NCI-H1105 (cell line): Measurements from ENCODE around the gene TAF1B.
"Not testable (repeated sequence)": the region's sequence is repeated elsewhere in the genome, so short reads cannot be mapped to it uniquely, and the experiment has no call there.

Experiments used
- DNase-seq: peaks from one replicate; lab custom pipeline; 2025; lab: John Stamatoyannopoulos, UW

Gene TAF1B

DNA sequence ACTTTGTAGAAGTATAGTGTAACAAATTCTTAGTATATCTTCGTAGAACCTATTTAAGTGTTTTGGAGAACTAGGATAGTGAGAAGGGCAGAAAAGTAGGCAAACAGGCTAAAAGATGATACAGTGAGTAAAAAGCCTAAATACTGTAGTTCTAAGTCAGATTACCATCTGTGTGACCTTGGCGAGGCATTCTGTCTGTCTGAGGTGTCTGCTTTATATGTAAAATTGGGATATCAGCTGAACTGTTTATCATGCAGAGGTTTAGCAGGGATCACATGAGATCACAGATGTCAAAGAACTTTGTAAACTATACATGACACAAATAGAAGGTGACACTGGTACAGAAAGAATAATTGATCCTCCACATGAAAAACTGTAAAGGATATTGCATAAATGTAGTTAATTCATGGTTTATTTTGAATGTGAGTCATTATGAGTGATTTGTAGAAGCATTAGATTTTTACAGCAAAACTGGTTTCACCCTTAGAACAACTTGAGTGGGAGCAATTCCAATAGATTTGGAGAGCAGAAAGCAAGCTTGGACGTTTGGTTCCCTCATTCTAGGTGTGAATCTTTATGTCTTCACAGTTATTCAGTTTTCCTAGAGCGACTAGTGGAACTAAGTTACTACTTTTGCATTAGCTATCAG is 41.9 kb downstream of the TAF1B start:
- DNase-seq, result no peak

DNA sequence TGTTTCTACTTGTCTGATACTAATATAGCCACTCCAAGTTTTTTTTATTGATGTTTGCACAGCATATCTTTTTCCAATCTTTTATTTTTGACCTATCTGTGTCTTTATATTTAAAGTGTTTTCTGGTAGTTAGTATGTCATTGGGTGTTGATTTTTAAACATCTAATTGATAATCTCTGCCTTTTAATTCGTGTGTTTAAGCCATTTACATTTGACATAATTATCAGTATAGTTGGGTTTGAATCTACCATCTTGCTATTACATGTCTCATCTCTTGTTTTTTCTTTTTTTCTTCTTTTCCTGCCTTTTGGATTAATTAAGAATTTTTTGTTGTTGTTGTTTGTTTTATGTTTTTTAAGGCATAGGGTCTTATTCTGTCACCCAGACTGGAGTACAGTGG is 44.2 kb downstream of the TAF1B start:
- DNase-seq, result no peak

DNA sequence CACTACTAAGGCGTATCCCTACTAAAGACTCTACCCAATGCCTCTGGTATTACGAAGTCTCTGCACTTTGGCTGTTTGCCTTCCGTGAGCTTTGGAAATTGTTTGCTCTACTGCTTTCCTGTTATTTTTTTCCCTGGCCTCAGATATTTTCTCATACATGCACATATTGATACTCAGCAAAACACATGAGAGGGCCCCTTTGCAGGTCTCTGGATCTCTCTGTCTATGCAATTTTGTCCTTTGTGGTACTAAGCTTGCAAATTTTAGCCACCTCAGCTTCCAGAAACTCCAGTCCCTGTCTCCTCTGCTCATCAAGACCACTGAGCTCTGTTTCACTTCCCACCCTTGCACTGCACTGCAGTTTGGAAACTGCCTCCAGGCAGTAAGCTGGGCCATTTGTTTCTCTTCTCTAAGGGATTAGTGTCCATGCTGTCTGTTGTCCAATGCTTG is 46.6 kb downstream of the TAF1B start:
- DNase-seq, result no peak

DNA sequence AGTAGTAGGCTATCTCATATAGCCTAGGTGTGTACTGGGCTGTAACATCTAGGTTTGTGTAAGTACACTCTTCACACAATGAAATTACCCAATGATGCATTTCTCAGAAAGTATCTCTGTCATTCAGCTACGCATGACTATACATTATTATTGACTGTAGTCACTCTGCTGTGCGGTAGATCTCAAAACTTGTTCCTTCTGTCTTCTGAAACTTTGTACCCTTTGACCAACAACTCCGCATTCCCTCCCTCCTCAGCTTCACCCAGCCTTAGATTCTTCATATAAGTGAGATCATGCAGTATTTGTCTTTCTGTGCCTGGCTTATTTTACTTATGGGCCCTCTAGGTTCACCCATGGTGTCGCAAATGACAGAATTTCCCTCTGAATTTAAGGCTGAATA is 49.0 kb downstream of the TAF1B start:
- no peak for DNase-seq

DNA sequence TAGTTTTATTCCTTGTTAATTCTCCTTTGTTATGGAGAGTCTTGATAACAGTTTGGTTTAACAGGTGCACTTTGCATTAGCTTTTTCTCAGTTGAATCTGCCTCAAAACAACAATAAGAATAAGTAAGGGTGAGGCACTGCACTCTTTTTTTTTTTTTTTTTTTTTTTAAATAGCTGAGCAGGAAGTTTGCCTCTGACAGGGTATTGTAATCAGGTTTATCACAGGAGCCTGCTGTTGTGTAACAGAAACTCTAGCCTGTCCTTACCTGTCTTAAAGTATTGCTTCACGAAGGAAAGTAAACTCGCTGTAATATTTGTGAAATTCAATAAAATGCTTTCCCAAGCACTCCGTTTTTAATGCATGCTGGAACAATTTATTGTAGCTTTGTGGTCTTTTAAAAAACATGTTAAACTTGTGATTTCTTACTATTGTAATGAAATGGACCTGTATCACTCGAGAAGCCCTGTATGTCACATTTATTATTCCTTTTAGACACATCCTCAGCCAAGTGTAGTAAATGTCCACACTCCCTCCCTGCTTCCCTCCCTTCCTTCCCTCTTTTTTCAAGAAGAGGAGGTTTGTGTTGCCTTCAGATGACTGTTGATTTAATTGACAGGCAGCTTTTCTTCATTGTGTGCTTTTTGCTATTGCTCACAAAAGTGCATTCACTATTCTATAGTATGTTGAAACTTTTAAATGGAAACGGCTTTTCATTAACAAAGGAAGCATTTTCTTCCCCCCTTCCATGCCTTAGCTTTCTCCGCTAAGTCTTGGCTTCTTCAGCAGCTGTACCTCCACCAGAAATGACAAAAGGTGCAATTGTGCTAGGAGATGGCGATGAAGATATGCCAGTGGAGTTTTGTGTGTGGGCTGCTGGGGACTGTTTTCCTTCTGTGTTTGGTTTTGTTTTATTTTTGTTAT is 52.7 kb downstream of the TAF1B start:
- no peak for DNase-seq

DNA sequence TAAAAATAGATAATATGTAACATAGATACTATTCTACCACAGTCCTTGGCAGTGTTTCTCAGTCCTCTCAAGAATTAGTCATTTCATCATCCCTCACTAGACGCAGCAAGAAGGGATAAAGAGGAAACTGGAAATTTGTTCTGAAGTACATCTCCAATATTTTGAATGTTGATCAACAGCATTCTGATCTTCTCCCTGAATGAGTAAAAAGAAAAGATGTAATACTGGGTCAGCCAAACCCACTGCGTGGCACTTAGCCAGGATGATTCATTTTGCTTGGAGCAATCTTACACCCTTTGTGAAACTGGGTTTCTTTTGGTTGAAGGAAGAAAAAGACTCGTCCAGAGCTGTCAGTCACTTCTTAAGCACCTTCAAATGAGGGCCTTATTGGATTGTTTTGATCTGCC is 54.1 kb downstream of the TAF1B start:
- no peak for DNase-seq

DNA sequence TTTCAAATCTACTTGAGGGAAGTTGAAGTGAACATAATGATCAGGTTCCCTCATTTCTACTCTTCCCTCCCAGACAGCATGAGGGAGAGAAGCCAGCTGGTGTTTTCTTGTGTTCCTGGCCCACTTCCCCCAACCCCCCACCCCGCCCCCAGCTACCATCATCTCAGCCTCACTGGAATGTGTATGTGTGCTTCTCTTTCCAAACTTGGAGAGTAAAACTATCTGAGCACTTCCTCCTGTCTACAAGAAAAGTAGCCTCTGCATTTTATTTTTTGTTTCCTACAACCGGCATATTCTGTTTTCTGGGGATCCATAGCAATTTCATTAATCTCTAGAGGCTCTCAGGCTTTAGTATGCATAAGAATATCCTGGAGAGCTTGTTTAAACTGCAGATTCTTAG is 54.6 kb downstream of the TAF1B start:
- DNase-seq, result no peak

DNA sequence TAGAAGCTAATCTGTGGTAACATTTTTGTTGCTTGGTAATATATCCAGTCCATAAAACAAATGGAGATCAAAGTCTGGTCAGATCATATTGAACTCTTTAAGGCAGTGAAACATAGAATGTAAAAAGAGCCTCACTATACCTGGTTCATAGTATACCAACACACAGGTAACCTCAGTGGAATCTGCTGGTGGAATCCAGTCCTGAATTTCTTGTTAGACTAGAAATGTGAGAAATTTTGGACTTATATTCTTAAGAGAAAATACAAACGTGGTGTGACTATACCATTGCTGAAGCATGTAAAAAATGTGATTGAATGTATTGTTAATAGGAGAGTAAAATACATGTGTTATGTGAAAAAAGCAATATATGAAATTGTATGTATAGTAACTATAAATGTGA is 62.1 kb downstream of the TAF1B start:
- DNase-seq, result no peak

DNA sequence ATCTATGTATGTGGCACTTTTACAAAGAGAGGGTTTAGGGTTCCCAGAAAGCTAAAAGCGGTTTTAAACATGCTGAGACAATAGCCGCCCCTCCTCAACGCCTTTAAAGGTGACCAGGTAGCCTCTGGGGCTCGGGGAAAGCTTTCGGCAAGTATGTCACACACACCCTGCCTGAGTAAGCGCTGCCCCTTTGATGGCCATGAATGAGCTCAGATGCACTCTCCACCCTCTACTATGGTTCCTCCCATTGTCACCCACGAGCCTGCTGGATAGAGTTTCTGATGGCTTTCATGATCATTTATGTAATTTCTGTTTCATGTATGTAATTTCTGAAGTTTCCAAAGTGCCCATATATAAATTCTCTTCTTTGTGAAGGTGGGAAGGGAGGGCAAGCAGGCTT is 64.1 kb downstream of the TAF1B start:
- DNase-seq, result no peak

DNA sequence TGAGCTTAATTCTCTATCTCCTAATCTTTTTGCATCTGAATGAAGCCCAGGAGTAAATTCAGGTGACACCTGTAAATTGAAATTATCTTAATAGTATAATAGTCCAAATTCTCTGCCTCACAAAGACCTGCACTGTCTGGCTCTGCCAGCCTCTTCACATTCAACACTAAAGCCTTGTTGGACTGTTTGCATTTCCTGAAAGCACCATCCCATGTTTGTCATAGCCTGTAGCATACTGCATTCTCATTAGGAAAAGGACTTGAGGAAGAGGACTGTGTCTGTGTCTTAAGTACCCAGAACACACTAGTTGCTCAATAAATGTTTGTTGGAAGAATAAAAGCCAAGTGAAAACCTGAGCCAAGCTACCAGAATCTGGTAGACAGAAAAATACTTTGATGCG is 65.4 kb downstream of the TAF1B start:
- DNase-seq, result no peak

DNA sequence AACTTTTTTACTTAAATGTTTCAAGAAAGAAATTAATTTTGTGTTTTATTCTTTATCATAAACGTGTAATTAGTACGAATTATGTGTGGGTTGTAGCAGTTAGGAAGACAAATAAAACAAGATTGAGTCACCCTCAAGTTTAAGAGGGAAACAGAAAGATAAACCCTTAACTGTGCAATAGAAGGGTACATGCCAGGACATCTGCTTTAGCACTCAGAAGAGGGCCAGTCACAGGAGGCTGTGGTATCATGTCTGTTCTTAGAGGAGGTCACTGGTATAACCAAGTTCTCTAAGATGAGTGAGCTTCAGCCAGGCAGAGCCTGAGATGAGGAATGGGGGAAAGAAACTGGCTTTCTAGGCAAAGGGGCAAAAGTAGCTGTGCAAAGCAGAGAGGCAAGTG is 65.8 kb downstream of the TAF1B start:
- no peak for DNase-seq

DNA sequence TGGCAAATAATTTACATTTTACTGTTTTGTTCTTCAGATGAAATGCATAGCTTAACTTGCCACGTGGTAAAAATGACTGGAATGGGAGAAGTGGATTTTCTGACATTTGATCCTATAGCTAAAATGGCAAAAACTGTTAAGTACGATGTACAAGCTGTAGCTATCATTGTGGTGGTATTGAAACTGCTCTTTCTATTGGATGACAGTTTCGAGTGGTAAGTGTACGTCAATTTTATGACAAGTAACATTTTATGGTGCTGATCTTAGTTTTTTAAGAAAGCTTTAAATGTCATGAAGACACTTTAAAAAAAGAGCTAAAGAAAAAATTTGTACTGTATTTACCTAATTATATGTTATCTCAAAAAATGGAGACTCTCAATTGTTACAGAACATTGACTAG is 67.4 kb downstream of the TAF1B start:
- no peak for DNase-seq

DNA sequence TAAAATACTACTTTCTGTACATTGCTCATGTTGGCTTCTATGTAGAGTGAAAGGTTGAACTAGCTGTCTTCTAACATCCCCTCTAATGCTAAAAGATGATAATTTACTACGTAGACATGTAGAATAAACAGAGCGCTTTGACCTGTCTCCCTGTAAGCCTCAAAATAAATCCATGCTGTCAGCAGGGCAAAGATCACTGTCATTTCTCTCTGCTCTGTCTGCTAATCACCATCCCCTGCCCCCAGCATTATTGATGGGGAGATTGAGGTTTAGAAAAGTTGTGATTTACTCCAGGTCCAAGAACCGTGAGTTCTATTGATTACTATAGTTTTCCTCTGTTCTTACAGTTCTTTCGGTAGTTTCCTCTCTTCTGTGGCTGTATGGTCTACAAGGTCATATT is 69.2 kb downstream of the TAF1B start:
- DNase-seq, result no peak

DNA sequence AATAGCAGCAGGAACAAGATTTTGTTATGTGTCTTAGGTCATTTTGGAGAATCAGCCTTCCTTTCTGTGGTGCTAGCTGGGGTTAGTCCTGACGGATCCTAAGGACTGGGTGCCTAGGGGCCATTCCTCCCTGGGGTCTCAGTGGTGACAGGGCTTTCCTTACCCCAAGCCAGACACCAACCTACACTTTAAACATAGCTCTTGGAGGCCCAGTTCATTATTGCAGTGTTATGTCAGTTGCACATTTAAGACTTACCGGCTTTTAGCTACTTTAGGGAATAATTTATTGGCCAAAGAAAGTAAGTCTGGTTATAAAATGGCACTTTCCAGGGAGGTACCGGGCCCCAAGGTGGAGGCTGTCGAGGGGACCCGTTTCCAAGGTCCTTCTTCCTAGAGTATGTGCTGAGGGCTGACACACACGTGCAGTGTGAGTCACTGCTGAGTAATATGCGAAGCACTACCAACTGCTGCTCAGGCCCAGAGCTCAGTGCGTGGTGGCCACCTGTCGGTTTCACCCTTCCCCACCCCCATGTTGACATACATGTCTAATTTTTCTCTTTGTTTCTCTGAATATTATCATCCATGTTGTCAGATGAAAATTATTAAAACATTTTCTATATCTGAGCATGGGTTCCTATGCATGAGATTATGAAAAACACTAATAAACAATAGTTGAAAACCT is 71.3 kb downstream of the TAF1B start:
- DNase-seq, result no peak

DNA sequence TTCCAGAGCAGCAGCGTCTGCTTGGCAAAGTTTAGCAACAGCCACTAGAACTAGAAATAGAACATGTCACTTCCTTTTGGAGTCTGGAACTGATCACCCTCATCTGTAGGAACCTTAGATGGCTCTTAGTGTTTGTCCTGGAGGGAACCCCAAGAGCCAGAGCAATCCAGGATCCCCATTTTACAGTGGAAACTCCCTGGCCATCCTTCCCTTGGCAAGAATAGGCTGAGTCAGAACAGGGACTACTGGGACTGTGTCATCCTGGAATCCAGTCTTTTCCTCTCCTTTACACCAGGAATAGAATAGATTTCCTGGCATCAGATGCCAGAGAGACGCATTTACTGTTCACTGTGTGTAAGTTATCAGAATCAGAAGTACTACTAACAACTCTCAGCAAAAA is 75.0 kb downstream of the TAF1B start:
- no peak for DNase-seq

DNA sequence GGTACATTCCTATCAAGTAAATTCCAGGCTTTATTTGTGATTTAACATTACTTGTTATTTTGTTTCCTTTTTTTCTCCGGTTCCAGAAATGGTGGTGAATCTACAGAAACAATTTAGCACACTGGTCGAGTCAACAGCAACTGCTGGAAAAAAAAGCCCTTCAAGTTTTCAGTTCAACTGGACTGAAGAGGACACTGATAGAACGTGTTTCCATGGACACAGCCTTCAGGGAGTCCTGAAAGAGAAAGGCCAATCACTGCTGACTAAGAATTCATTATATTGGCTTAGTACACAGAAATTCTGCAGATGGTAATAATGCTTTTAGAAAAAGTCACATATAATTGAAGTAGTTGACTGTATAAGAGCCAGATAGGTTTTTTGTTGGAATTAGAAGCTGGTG is 76.2 kb downstream of the TAF1B start:
- DNase-seq, result no peak

DNA sequence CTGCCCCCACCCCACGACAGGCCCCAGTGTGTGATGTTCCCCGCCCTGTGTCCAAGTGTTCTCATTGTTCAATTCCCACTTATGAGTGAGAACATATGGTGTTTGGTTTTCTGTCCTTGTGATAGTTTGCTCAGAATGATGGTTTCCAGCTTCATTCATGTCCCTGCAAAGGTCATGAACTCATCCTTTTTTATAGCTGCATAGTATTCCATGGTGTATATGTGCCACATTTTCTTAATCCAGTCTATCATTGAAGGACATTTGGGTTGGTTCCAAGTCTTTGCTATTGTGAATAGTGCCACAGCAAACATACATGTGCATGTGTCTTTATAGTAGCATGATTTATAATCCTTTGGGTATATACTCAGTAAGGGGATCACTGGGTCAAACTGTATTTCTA is 83.7 kb downstream of the TAF1B start:
- not testable (repeated sequence) for DNase-seq

DNA sequence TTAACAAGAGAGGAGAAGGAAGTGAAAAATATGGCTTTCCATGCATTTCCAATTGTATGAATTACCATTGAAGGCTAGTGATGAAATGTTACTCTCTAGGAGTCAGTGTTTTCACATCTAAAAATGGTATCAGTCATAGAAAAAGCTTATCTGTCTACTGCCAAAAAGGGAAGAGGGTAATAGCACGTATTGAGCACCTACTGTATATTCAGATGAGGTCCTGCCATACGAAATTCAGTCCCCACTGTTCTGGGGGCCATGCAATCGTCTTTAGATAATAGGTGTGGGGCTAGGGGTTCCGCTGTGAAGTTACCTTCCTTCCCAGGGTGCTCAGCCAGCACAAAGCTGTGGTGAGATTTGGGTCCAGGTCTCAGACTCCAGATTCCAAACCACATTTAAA is 94.0 kb downstream of the TAF1B start:
- no peak for DNase-seq

DNA sequence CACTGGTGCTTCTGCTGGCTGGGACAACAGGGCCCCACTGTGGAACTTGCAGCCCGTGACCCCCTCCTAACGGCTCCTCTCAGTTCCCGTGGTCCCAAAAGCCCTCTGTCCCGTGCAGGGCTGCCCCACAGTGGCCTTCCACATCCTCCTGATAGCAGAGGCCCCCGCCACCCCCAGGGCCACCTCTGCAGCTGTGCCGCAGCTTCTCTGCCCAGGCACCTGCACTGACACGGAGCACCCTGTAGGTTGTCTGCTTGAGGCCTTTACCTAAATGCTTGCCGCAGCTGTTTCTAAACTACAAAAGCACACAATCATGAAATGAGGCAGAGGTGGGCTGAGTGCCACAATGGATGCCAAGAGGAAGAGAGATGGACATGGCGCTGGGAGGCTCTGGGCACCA is 94.7 kb downstream of the TAF1B start:
- DNase-seq, result no peak

DNA sequence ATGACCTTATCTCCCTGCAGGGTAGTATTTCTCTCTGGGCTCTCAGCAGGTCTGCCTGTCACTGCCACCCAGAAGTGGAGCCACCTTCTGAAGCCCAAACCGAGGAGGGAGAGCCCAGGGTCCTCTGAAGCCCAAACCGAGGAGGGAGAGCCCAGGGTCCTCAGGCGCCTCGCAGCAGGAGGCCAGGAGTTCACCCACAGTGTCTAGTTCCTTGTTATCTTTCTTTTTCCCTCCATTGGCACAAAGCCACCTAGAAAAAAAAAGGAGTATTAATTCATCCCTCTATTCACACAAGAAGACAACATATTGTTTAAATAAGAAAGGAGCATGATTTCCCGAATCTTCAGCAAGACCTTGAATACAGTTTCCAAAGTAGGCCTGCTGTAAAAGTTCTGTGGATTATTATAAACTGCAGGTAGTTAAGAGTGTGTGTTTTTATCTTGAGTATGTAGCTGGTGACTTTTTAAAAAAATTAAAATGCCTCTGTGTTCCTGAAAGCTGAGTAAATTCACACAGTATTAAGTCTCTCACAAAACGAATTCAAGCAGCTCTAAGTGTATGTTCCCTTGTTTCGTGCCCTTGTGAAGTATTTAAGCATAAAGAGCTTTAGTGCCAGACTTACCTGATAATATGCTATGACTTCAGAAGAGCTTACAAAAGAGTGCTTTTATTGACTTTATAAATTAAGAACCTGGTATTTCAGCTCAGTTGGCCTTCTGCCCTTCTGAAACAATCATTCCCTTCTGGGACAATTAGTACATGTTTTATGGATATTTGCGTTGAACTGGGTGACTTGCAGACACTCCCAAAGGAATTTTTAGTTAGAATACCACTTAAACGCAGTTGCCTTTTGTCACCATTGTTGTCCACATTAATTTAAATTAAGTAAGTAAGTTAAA is 96.6 kb downstream of the TAF1B start:
- DNase-seq, result no peak

DNA sequence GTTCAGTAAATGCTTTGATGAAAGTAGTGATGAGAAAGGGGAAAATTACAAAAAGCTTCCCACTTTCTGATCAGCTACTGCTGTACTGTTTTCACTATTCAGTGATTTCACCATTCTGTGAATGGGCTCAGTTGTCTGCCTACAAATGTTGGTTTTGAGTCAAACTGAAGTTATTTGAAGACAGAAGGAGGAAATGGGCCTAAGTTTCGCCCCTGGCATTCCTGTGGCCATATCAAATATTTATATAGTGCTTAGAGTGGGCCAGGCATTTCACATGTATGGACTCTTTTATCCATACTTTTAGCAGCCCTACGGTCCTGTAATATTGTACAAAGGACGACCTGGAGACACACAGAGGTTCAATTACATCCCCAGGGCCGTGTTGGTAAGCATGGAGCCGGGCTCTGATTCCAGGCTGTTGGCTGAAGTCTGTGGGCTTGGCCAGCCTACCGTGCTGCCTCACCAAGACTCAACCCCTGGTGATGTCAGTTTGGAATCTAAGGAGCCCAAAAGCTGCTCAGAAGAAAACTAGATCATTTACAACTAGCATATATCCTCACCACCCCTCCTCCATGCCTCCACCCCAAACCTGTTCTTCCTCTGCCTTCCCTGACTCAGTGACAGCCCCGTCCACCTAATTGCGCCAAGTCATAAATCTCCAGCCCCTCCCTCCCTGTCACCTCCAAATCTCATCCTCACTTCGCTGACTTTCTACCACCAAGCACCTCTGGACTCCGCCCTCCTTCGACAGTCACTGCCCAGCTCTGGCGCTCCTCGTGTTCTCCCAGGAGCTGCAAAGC is 98.1 kb downstream of the TAF1B start:
- no peak for DNase-seq
